GM18526 (cell line): ENCODE data around the gene DHX35.

ENCODE experiments used
- POLR2A ChIP-seq: IDR thresholded peaks from 3 replicates; pipeline ENCODE4 v1.6.1; 2011; ENCODE audit not compliant: insufficient read length; ENCODE audit errors: extremely low read depth

The DHX35 gene

DNA sequence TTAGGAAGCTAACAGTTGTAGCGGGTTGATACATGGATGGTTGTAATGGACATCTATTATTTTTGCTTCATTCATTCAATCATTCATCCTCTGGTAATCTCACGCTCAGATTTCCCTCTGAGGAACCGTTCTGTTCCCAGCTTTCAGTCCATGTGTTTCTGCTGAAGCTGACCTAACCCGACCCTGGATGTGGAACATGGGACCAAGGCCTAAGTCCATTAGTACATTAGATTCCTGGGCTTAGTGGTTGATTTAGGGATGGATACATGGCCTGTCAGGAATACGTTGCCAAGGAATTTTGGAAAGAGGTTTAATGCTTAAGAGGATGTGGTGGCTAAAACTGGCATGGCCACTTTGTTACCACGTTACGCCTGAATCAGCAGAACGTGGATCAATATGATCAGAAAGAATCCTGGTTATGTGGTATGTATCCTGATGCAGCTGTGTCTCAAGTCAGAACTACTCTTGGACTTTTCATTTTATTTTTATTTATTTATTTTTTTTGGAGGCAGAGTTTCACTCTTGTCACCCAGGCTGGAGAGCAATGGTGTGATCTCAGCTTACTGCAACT lies 4.1 kb upstream of the DHX35 start:
- TF ChIP-seq POLR2A: no peak

DNA sequence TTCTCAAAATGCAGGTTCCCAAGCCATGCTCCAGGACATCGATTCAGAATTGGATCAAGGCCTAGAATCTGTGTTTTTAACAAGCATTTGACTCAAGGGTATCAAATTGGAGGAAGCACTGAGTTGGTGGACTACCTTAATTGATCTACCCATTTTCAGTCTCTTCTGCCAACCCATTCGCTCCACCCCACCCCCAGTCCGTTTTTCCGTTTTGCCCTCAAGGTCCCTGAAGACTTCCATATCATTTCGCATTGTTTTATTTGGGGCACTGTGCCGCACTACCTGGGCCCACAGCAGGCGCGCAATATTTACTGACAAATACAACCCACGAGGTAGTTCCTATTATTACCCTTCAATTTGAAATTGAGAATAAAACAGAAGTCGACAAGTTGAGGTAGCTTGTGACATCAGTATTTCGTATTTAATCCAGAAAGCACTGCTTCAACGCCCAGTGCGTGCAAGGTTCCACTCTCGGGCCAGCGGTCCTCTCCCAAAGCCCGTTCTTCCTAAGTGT lies 557 bp upstream of the DHX35 start:
- no peak for TF ChIP-seq POLR2A

GRCh38 chr20:38962928-38963401 lies 821 bp downstream of the DHX35 start:
- TF ChIP-seq POLR2A: no peak

- TF ChIP-seq POLR2A: no peak
Observed at GRCh38 chr20:38963745-38964144, 1.6 kb downstream of the DHX35 start.

- no peak for TF ChIP-seq POLR2A
Observed at GRCh38 chr20:38965264-38965663, 3.1 kb downstream of the DHX35 start.

DNA sequence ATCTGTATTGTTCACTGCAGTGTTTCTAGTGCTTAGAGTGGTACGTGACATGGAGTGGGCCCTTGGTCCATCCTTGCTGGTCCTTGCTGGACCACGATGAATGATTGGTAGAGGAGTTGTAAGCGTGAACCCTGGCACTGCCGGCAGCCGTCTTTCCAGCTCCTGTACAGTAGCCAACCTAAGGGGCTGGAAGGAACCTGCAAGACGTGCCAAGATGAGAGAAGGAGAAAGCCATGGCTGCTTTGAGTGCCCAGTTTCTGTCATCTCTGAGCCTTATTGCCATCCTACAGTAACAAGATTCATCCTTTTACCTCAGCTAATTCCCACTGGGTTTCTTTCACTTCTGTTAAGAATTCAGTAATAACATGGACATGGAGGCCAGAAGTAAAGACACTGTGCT lies 5.9 kb downstream of the DHX35 start:
- TF ChIP-seq POLR2A: no peak

GRCh38 chr20:38969708-38970107 lies 7.6 kb downstream of the DHX35 start:
- no peak for TF ChIP-seq POLR2A

- no peak for TF ChIP-seq POLR2A
Observed at GRCh38 chr20:38970302-38970701, 8.2 kb downstream of the DHX35 start.

DNA sequence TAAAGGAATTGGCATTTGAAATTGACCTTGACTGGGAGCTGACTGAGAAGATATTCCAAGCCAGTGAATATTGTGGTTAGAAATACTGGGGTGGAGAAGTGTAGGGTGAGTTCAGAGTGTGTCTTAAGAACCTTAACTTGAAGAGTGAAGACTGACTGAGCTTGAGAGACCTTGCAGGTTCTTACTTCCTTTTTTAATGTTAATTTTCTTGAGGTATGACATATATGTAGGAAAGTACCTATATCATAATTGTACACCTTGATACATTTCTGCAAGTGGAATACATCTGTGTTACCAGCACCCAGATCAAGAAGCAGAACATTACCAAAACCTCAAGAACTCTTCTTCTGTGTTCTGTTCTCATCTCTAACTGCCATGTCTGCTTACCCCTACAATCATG lies 11.0 kb downstream of the DHX35 start:
- TF ChIP-seq POLR2A: no peak

DNA sequence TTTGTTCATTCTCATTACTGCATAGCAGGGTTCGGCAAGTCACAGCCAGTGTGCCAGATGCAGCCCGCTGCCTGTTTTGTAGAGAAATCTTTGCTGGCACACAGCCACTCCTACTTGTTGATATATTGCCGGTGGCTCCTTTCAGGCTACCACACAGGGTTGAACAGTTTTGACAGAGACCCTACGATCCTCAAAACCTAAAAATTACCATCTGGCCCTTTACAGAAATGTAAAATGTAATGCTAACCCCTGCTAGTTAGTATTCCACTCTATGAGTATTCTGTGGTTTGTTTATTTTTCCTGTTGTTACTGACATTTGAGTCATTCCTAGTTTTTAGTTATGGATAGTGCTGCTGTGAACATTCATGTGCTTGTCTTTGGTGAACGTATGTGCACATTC lies 11.5 kb downstream of the DHX35 start:
- TF ChIP-seq POLR2A: no peak

GRCh38 chr20:38975539-38976120 lies 13.5 kb downstream of the DHX35 start:
- TF ChIP-seq POLR2A: no peak

GRCh38 chr20:38979434-38979833 lies 17.3 kb downstream of the DHX35 start:
- TF ChIP-seq POLR2A: no peak

DNA sequence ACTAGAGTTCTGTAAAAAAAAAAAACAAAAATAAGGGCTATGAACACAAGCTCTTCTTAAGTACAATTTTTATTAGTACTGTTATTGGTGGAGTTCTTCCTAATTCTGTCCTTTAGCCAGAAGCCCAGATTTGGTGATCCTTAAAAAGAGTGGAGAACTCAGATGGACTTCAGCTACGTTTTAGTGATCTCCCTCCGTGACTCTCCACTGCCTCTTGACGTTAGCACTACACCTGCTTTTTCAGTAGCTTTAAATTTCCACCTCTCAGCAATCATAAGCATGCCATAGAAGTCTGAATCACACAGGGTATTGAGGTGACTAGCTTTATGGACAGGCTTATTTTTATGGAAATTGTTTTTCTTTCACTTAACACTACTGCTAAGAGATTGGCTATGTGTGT lies 17.7 kb downstream of the DHX35 start:
- no peak for TF ChIP-seq POLR2A

DNA sequence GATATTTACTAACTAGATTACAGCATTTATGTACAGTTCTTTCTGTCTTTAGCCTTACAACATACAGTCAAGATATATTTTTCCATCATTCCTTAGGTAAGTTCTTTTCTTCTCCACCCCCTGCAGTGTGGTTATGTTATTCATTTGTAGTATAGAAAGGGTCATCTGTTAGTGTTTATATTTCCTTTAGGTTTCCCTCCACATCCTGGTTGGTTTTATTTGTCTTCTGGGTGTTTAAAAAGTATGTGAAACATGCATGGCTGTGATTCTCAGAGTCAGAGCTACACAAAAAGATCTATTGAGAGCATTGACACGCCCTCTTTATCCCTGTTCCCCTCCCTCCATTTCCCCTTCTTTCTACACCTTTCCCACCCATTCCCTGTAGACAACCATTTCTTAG lies 20.1 kb downstream of the DHX35 start:
- no peak for TF ChIP-seq POLR2A

DNA sequence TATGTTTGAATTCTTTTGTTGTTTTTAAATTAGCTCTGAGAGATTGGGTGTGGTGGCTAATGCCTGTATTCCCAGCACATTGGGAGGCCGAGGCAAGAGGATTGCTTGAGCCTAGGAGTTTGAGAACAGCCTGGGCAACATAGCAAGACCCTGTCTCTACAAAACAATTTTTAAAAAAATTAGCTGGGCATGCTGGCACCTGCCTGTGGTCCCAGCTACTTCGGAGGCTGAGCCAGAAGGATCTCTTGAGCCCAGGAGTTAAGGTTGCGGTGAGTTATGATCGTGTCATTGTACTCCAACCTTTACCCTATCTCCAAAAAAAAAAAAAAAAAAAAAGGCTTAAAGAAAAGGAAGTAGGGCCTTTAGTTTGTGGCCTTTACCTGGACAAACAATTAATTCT lies 22.9 kb downstream of the DHX35 start:
- TF ChIP-seq POLR2A: no peak

GRCh38 chr20:38985603-38986170 lies 23.5 kb downstream of the DHX35 start:
- no peak for TF ChIP-seq POLR2A

- no peak for TF ChIP-seq POLR2A
Observed at GRCh38 chr20:38986663-38987062, 24.5 kb downstream of the DHX35 start.

DNA sequence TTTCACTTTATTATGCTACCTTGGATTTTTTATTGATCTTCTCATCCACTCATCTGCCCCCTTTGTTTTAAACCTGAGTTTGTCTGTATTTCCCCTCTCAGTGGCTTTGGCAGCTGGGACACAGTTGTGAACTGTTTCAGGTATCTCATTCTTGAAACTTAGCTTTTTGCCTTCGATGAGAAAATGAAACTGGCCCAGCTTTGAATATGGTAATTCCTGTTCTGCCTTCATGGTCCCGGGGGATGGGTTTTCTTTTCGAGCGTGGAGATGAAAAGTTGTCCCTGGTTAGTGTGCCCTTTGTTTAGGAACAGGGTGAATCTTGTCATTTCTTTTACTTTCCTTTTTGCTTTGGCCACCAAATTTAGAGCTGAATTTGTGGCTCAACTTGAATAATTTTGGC lies 25.6 kb downstream of the DHX35 start:
- TF ChIP-seq POLR2A: no peak
